ENCODE data around the gene SULT2B1.

The SULT2B1 gene

DNA sequence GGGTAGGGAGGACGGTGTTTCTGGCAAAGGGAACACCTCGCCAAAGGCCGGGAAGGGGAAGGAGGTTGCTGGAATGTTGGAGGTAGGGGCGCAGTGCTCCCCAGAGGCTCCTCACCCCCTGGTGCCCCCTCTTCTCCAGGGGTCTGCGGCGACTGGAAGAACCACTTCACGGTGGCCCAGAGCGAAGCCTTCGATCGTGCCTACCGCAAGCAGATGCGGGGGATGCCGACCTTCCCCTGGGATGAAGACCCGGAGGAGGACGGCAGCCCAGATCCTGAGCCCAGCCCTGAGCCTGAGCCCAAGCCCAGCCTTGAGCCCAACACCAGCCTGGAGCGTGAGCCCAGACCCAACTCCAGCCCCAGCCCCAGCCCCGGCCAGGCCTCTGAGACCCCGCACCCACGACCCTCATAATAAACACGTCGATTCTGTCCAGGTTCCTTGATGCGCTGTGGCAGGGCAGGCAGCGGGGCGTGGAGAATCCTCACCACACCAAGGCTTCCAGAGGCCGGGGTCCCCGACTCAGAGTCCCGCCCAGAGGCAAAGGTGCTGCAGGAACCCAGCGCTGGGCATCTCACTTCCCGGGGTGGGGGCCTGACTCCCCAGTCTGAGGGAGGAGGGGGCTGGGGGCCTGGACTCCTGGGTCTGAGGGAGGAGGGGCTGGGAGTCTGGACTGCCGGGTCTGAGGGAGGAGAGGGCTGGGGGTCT, 47.2 kb downstream of the SULT2B1 start:
- no peak for DNase-seq (ENCODE audit: low read depth in 2 of 3, low spot score in 2 of 3)

- DNase-seq (ENCODE audit: low read depth in 2 of 3, low spot score in 2 of 3) = no peak
These were observed 48.9 kb downstream of the SULT2B1 start for GRCh38 chr19:48600679-48601417.

DNA sequence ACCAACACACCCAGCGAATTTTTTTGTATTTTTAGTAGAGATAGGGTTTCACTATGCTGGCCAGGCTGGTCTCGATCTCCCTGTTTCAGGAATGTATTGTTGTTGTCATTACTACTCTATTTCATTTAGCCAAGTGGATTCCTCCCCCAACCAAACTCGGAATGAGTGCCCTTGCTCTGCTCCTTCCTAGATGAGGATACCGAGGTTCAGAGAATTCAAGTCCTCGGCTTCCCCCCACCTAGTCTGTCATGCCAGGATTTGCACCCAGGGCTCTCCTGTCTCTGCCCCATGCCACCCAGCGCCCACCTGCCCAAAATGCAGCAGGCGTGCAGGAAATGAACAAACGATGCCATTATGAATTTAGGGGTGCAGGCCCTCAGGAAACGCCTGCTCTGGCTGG, 51.0 kb downstream of the SULT2B1 start:
- DNase-seq (ENCODE audit: low read depth in 2 of 3, low spot score in 2 of 3) = no peak

DNA sequence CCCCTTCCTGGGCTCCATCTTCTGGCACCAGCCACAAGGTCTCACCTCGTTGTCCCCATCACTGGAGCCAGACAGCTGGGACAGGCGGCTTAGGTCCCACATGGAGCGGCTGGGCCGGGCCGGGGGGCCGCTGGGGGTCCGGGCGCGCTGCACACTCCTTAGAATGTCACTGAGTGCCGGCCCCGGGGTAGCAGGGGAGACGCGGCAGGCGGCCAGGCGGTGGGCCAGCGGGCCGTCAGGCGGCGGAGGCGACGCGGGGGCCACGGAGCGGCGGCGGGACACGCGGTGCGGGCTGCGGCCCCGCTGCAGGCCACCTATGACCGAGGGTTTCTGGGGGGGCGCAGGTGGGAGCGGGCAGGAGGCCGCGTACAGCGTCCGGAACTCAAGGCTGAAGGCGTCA, 51.5 kb downstream of the SULT2B1 start:
- no peak for DNase-seq (ENCODE audit: low read depth in 2 of 3, low spot score in 2 of 3)

GRCh38 chr19:48603850-48604249, 51.9 kb downstream of the SULT2B1 start:
- no peak for DNase-seq (ENCODE audit: low read depth in 2 of 3, low spot score in 2 of 3)

DNA sequence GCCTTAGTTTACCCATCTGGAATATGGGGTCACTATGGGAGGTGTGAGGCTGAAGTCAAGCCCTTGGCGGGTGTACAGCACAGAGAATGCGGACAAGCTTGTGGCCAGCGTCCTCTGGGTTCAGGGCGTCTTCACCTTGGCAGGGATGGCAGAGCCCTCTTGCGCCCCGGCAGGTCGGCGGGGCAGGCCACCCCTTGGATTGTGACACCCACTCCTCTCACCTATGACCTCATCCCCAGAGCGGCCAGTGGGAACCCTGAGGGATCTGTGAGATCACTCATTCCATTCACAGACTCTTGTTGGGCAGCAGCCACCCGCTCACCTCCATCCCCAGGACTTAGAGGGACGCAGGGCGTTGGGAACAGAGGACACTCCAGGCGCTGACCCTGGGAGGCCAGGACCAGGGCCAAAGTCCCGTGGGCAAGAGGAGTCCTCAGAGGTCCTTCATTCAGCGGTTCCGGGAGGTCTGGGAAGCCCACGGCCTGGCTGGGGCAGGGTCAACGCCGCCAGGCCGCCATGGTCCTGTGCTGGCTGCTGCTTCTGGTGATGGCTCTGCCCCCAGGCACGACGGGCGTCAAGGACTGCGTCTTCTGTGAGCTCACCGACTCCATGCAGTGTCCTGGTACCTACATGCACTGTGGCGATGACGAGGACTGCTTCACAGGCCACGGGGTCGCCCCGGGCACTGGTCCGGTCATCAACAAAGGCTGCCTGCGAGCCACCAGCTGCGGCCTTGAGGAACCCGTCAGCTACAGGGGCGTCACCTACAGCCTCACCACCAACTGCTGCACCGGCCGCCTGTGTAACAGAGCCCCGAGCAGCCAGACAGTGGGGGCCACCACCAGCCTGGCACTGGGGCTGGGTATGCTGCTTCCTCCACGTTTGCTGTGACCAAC, 54.7 kb downstream of the SULT2B1 start, which contains the start of gene SPACA4:
Gene SPACA4 (plus strand): TSS at position 280 of the 896 bp plus-strand sequence. CDS start 237 bp downstream, at position 517.
- DNase-seq (ENCODE audit: low read depth in 2 of 3, low spot score in 2 of 3) = no peak

GRCh38 chr19:48607359-48607755, 55.4 kb downstream of the SULT2B1 start:
- DNase-seq (ENCODE audit: low read depth in 2 of 3, low spot score in 2 of 3) = no peak

GRCh38 chr19:48608798-48609263, 56.9 kb downstream of the SULT2B1 start:
- DNase-seq (ENCODE audit: low read depth in 2 of 3, low spot score in 2 of 3) = no peak

DNA sequence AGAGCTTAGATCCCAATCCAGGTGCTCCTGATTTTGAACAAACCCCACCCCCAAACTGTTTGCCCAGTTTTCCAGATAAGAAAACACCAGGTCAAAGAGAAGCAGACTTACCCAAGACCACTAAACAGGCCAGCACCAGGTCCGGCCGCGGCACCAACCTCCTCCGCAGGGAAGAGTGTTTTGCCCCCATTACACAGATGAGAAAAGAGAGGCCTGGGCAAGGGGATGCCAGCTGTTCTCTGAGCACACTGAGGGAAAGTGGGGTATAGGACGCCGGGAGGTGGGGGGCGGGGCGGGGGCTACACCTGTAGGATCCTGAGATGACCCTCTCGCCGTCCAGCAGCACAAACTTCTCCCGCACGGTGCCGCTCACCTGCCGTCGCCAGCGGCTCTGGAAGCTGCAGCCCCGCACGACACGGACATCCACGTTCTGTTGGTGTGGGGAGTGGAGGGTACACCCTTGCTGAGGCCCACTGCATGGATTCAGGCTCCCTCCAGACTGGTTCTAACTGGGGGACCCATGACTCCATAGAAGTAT, 57.7 kb downstream of the SULT2B1 start:
- DNase-seq (ENCODE audit: low read depth in 2 of 3, low spot score in 2 of 3) = no peak

- DNase-seq (ENCODE audit: low read depth in 2 of 3, low spot score in 2 of 3) = no peak
These were observed 59.9 kb downstream of the SULT2B1 start for GRCh38 chr19:48611872-48612271.

DNA sequence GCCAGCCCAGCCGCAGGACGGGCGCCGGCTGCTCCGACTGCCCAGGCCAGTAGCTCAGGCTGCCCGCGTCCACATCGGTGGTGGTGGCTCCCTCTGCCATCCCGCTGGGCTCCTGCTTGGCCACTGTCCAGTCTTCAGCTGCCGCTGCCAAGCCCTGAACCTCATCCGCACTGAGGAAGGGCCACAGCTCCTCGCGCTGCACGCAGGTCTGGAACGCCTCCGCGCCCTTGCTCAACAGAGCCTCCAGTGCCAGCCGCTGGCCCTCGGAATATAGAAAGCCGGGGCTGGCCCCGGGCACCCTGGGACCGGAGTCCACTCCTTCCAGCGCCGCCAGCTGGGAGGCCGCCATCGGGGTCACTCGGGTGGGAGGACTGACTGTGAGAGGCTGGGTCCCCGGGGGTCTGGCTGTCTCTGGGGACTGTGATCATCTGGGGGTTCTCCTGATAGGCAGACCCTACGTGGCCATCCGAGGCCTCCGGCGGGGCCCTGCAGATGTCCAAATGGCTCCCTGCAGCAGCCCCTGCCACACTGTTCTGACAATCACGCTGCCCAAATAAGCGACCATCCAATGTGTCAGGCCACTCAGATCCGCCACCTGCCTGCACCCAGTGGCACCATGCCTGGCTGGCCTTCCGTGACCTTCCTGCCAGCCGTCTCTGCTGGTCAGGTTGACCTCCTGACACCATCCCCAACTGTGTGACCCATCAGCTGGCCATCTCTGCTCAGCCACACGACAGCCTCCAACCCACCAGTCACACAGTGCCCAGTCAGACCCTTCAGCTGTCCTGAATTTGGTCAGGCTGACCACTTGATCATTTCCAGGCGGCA, 61.3 kb downstream of the SULT2B1 start:
- DNase-seq (ENCODE audit: low read depth in 2 of 3, low spot score in 2 of 3) = no peak

- no peak for DNase-seq (ENCODE audit: low read depth in 2 of 3, low spot score in 2 of 3)
These were observed 62.0 kb downstream of the SULT2B1 start for GRCh38 chr19:48613852-48614435.

GRCh38 chr19:48614436-48615230, 62.7 kb downstream of the SULT2B1 start, which contains the start of gene FAM83E:
FAM83E (minus strand) TSS chr19:48615076; CDS start chr19:48613372, 1,704 bp downstream.
- no peak for DNase-seq (ENCODE audit: low read depth in 2 of 3, low spot score in 2 of 3)

DNA sequence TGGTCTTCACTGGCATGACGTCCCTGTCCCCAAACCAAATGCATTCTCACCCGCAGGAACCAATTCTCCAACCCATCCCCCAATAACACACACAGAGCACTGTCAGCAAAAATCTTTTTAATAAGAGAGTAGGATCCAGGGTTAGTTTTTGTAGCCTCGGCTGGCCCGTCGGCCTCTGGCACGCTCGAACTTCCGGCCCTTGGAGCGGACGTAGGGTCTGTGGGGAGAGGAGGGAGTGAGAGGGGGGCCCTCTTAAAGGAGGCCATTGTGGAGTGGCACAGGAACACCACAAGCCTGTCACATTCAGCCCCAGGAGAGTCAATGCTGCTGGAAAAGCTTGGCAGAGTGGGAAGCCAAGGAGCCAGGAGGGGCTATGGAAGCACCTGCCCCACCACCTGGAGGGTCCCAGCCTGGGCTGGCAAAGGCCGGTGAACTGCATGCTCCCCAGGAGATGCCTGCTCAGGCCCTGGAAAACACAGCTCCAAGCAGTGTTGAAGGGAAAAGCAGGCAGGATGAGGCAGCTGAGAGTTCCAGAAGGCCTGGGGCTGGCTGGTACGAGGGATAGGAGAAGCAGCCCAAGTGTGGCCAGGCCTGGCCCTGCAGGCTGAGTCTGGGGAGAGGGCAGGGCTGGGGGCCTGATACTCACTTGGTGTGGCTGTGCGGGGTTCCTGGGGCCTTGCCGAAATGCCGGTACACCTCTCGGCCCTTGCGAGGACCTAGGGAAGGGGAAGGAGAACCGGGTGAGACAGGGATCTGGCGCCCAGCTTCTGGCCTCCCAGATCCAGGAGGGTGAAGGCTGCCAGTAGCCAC, 63.5 kb downstream of the SULT2B1 start:
- DNase-seq (ENCODE audit: low read depth in 2 of 3, low spot score in 2 of 3) = no peak

DNA sequence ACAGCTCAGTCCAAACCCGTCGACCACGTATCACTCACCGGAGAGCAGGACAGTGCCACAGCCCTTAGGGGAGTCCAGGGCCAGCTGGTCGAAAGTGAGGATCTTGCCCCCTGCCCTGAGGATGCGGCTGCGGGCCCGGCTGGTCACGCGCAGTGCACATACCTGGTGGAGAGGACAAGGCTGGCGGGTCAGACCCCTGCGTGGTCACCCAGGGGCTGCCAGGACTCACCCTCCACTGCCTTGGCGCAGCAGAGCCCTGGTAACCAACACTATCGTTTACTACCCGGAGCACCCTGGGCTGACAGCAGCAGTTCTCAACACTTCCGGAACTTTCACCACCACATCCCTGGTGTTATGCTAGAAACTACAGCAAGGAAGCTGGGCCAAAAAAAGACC, 64.1 kb downstream of the SULT2B1 start:
- DNase-seq (ENCODE audit: low read depth in 2 of 3, low spot score in 2 of 3) = no peak

GRCh38 chr19:48616491-48617056, 64.6 kb downstream of the SULT2B1 start:
- DNase-seq (ENCODE audit: low read depth in 2 of 3, low spot score in 2 of 3) = no peak

DNA sequence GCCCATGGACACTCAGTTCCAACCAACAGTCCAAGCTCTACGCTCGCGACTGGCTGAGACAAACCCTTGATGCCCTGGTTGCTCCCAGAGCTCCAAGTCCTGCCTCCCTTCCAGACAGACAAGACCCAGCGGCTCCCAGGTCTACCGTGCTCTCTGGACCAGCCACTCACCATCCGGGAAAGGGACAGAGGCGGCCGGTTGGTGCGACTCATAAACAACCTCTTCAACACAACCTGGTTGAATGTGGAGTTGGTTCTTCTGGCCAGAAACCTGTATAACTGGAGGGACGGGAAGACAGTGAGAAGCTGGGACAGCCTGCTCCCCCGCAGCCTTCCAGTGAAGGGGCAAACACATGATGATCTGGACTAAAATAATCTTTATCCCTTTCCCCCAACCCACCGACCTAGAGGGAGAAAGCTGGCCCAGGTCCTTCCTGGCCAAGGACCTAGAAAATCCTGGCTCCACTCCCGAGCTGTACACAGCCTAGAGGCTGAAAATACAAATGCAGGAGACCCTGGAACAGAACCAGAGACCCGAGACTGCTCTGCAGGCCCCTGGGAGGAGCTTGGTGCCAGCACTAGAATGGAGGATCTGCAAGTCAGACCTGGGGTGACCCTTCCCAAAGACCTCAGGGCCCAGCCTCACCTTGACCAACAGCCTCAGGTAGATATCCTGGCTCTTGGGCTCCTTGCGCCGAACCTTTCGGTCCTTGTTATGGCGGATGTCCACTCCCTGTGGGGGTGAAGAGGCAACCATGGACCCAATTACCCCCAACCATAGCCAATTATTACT, 65.4 kb downstream of the SULT2B1 start:
- DNase-seq (ENCODE audit: low read depth in 2 of 3, low spot score in 2 of 3) = no peak

Measured in activated CD8-positive, alpha-beta memory T cell treated with anti-CD3 and anti-CD28 coated beads for 48 hours (primary cell).